ENCODE data around the gene AGAP3.

The AGAP3 gene

DNA sequence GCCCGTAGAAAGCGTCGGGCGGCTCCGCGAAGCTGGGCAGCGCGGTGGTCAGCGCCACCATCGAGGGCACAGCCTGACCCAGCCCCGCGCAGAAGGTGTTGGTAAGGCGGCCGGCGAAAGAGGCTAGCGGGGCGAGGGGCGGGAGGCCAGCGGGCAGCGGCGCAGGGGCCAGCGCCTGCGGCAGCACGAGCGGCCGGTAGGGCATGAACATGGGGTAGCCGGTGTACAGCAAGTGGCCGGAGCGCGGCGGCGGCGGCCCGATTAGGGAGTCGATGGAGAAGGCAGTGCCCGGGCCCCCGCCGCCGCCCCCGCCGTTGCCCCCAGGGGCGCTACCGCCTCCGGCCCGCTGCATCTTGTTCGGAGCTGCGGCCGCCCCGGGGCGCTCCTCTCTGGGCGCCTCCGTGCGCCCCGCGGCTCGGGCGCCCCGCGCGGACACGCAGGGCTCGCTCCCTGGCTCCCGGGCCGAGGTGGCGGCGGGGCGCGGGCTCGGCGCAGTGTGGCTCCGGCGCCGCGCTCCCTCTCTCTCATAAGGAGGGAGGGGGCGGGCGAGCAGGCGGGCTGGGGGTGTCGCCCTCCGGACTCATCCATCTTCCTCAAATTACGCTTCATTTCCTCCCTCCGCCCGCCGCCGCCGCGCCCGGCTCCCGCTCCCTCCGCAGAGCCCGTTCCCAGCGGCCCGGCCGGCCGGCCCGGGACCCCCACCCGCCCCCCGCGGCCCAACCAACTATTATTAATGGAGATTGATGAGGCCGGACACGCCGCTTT lies 81.1 kb downstream of the AGAP3 start, which contains the start of gene GBX1:
Gene GBX1 (minus strand): TSS at position 498 of the 765 bp plus-strand sequence. CDS start 146 bp downstream, at position 352.
- DNase-seq (ENCODE audit: low spot score), result no peak

GRCh38 chr7:151168003-151168786 lies 81.9 kb downstream of the AGAP3 start:
- no peak for DNase-seq (ENCODE audit: low spot score)

- no peak for DNase-seq (ENCODE audit: low spot score)
Measured at GRCh38 chr7:151168787-151169162, 82.5 kb downstream of the AGAP3 start.

- peak; percentile 86 for DNase-seq (ENCODE audit: low spot score)
Measured at GRCh38 chr7:151172273-151173141, 86.2 kb downstream of the AGAP3 start.

DNA sequence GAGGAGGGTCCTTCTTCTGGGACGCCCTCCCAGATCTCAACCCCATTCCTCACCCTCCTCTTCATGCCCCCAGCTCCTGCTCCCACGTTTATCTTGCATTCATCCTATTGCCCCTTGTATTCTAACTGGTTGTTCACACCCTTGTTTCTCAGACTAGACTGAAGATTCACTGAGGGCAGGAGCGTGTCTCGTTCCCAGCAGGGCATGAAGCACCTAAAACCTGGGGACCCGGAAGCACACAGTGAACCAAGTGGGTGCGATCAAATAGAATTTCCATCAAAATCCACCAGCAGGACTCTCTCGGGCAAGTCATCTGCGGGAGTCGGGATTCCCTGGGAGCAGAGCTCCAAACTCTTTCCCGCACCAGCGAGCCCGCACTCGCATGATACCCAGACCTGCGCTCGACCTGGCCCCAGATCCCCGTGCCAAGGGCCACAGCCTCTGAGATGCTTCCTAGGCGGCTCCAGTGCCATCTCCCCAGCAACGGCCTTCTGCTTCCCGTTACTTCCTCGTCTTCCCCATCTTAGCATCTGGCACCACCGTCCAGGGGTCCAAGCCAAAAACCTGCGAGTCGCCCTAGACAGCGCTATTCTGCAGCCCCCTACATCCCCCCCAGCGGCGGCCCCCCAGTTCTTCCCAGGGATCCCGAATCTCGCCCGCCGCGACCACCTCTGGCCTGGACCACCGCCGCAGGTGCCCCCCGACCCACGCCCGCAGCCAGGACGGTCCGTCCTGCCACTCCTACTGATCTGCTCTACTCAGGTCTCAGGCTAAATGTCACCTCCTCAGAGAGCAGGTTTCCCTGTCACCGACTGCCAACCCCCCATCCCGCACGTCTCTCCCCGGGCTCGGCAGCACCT lies 87.3 kb downstream of the AGAP3 start:
- no peak for DNase-seq (ENCODE audit: low spot score)

DNA sequence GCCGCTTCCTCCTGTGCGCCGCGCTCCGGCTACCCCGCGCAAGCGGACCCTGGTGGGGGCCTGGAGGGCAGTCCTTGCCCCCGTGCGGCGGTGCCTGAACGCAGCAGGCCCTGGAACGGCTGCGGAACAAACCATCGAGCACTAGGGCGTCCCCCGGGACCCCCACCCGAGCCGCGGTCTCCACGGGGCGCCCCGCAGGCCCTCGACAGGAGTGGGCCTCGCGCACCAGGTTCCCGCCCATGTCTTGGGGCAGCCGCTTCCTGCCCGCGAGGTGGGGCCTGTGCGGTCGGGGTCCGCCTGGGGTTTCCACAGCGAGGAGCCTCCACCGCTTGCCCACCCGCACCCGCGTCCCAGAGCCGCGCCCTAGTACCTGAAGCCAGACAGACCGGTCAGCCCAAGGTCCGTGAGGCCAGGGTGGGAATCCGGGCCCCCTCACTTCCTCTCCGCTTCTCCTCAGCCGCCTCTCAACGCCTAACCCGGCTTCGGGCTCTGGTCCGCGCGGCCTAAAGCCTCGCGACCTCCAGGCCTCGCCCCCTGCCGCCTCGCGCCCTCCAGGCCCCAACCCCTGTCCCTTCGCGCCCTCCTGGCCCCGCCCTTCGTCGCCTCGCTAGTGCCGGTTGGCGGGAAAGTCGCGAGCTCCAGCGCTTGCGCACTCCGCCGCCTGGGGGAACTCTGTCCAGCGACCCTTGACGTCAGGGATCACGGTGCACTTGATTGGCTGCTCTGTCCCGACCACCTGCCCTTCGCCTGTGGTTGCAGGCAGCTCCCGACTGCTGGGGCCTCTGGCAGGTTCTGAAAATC lies 88.2 kb downstream of the AGAP3 start:
- DNase-seq (ENCODE audit: low spot score), result no peak

DNA sequence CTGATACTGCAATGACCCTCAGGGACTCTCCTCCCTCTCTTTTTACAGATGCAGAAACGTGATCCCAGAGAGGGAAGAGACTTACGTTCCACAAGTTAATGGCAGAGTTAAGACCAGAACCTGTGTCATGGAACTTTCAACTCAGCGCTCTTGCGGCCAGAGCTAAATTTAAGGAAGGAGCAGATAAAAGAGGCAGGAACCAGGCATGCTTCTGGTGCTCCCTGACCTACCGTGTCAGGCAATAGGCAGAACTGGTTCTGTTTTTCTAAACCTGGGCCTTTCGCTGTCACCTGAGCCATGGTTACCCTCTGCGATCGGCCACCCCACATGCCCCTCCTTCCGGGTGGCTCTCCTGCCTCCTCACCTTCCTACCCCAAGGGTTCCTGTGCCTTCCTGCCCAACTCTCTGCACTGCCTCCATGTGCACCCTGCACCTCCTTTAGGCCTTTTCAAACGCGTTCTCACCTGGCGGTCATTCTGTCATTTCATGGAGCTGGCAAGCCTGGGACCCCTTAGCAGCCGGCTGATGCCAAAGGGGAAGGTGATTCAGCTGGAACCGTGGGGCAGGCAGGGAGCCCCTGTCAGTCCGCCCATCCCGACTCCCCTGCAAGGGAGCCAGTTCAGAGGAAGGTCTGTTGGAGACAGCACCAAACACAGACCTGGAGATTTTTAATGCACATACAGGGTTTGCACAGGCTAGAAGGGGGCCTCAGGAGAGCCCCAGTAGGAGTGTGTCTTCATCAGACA lies 88.9 kb downstream of the AGAP3 start:
- DNase-seq (ENCODE audit: low spot score), result no peak

DNA sequence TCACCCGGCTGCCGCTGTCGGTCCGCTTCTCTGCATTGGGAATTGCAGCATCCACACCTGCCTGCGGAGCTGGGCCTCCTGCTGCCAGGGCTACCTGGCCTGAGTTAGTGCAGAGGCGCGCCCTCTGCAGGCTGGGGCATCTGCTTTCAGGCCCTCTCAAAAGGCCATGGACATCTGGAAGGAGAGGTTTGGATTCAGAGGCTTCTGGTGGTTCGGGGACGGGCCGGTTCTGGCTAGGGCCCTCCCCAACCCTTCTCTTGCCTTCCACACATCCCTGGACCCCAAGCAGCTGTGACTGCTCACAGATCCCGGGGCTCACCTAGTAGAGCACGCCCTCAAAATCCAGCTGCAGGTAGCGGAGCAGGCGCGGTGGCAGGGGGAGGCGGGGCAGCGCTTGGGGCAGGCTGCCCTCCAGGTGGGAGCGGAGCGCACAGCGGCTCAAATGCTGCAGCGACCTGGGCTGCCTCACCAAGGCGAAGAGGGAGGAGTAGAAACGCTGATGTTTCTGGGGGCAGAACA lies 89.6 kb downstream of the AGAP3 start:
- no peak for DNase-seq (ENCODE audit: low spot score)

DNA sequence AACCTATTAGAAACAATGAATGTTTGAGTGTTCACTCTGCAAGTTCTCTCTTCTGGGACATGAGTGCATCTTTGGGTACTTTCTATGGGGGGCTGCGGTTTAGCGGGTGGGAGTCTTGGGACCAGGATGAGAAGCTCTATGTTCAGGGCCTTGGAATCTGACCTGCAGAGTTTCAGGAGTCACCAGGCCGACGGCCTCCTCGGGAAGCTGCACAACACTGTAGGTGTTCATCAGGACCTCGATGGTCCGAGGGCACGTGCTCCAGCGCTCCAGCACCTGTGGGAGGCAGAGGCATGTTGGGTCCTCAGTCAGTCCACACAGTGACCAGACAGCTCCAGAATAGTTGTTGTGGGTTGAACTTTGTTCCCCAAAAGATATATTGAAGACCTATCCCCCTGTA lies 90.1 kb downstream of the AGAP3 start:
- no peak for DNase-seq (ENCODE audit: low spot score)

DNA sequence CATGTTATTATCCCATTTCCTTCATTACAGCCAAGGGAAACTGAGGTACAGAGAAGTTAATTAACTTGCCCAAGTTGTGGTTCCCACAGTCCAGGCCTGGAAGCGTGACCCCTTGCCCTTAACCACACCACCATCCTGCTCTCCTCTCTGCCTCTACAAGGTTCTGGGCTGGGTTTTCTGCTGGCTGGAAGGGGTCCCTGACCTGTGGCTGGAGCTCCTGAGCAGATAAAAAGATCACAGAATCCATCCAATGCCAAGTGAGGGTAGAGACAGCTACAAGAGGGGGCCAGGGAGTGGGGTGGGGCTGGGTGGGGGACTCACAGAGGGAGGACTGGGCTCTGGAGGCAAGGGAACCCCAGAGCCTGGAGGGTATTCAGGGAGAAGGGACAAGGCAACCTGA lies 91.0 kb downstream of the AGAP3 start:
- DNase-seq (ENCODE audit: low spot score), result no peak

DNA sequence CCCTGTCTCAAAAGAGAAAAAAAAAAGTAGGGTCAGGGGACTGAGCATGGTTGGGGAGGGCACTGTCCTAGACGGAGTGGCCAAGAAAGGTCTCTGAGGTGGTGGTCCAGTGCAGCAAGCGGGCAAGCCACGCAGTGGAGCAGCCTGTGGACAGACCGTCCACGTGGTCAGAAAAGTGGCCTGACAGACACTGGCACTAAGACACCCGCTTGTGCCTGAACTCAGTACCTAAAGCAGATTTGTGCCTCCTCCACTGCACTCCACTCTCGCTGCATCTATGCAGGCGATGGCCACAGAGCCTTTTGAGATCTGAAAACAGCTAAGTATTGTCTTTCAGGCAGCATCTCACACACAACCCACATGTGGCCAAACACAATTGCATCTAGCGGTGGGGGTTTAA lies 92.0 kb downstream of the AGAP3 start:
- DNase-seq (ENCODE audit: low spot score), result no peak

DNA sequence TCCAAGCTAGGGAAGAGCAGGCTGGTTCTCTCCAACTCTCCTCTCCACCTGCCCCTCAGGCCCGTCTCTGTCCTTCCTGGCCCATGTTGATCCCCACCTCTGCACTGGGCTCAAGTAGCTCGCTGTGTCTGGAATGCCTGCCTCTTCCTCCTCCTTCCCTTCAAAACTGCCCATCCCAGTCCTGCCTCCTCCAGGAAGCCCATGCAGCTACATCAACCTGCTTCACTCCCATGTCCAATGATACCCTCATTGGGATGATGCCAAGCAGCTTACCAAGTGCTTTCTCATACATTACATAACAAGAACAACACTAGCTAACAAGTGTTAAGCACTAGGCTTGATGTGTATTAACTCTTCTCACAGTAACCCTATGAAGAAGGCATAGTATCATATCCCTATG lies 92.6 kb downstream of the AGAP3 start:
- DNase-seq (ENCODE audit: low spot score), result no peak

- DNase-seq (ENCODE audit: low spot score), result no peak
Measured at GRCh38 chr7:151179287-151179860, 93.1 kb downstream of the AGAP3 start.

DNA sequence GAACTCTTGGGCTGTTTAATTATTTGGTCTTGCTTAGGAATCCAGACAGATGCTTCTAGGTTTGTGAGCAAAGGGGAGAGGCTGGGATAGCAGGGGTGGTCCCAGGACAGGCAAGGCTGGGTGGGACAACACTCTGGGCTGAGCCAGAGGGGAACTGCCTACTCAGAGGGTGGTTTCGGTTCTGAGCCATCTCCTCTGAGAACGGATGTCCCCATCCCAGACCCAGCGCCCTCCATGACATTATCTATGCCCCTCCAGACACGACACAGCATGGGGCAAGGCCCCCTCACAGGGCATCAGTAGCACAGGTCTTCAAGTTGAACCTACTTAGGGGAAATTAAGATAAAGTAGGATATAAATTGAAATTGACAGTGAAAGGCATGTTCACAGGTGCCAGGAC lies 93.7 kb downstream of the AGAP3 start:
- DNase-seq (ENCODE audit: low spot score), result no peak

GRCh38 chr7:151181011-151181431 lies 94.7 kb downstream of the AGAP3 start:
- DNase-seq (ENCODE audit: low spot score), result no peak

GRCh38 chr7:151185762-151186639 lies 99.7 kb downstream of the AGAP3 start:
- DNase-seq (ENCODE audit: low spot score), result no peak

DNA sequence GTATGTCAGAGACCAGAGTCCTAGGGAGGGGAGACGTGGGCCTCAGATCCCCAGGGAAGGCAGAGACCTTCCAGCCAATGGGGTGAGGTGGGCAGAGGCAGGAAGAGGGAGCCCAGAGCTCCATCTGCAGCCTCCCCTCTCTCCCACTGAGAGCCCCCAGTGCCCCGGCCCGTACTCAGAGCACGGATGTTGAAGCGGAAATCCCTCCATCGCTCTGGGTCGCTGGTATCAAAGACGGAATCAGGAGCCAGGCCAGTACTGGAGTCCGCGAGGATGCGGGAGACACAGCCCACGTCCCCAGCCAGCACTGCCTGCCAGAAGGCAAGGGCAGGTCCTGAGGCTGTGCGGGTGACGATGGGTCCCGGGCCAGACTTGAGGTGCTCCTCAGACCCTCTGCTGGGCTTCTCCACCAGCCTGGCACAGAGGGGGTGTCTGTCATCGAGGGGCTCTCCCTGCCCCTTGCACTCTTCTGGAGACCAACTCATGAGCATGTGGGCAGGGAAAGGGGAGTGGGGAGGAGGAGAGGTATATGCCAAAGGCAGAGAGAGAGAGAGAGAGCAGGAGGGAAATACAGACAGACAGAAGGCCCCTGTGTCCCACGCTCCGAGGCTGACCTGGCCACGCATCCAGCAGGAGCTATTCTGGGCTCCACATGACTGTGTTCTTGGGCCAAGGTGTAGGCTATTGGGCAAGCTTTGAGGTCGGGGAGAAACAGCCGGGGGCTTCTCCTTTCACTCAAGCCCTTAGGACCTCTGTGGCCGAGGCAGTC lies 100.5 kb downstream of the AGAP3 start, which contains the start of gene ASB10:
Gene ASB10 (minus strand): TSS at position 611 of the 769 bp plus-strand sequence. CDS start 120 bp downstream, at position 491.
- DNase-seq (ENCODE audit: low spot score), result no peak

All from NAMALWA (cell line).